ENCODE data around the gene GSTM2.

The GSTM2 gene

DNA sequence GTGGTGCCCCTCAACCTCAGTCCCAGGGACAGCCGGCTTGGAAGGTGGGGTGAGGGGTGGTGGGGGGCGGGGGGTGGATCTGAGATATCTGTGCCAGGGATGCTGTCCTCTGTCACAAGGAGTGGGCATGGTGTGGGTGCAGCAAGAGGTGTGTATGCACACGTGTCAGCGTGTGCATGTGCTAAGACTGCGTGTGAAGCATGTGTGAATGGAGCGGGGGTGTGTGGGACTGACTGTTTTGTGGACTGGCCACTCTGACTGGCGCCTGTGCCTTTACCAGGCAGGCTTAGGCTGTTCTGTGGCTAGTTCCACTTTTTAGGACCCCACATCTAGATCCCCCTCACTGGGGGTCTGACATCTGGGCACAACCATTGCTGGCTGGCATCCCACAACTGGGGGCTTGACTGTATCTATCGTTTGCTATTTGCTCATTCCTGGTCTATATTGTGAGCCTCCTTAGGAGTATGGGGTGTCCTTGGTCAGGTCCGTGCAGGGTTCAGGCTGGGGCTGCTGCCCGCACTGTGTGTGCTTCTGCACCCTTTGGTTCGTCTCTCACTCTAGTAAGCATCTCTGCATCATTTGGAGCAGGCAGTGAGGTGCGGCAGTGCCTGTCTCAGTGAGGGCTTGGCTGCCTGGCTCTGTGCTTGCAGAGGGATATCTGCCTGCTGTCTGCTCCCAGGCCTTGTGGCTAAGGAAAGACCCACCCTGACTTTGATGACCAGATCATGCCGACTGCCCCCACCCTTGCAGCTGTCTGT is 46.3 kb upstream of the GSTM2 start:
- H3K4me3 ChIP-seq (ENCODE audit: control insufficient read depth, low read depth, low read length): peak overlapping the region; percentile 91
- DNase-seq (ENCODE audit: low read depth): peak; percentile 40
- TF ChIP-seq, protein P1, sequence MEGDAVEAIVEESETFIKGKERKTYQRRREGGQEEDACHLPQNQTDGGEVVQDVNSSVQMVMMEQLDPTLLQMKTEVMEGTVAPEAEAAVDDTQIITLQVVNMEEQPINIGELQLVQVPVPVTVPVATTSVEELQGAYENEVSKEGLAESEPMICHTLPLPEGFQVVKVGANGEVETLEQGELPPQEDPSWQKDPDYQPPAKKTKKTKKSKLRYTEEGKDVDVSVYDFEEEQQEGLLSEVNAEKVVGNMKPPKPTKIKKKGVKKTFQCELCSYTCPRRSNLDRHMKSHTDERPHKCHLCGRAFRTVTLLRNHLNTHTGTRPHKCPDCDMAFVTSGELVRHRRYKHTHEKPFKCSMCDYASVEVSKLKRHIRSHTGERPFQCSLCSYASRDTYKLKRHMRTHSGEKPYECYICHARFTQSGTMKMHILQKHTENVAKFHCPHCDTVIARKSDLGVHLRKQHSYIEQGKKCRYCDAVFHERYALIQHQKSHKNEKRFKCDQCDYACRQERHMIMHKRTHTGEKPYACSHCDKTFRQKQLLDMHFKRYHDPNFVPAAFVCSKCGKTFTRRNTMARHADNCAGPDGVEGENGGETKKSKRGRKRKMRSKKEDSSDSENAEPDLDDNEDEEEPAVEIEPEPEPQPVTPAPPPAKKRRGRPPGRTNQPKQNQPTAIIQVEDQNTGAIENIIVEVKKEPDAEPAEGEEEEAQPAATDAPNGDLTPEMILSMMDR (conservative IDR thresholded peaks at IDR 0.05; ENCODE audit: control insufficient read depth, insufficient read depth, low read depth, low read length): no peak

DNA sequence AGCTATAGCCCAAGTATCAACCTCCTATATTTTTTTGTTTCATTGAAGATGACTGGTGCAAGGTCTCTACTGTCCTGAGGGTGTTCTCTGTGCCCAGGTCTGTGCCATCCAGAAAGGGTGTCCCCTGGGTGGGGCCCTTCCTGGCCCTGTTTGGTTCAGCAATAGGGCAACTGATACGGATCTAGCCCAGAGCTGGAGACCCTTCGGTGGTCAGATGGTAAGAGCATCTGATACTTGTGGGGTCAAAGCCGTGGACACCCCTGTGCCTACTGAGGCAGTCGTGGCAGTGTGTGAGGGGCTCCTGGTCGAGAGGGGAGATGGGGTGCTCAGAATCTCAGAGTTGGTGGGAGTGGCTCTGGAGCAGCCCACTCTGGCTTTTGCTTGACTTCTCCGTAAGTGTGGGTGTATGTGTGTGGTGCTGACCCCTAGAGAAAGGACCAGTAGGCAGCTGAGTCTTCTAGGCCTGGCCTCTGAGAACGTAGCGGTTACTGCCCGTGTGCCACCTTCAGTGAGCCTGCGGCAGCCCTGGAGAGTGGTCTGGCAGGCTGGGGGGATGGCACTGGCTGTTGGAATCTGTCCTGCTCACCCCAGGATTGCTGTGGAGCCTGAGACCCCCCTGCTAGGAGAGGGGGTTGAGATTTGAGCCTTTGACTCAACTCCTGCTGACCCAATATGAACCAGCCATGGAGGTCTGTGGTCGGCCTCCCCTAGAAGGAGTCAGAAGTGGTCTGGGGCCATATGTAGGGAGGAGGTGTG is 45.5 kb upstream of the GSTM2 start:
- H3K4me3 ChIP-seq (ENCODE audit: control insufficient read depth, low read depth, low read length): peak overlapping the region; percentile 5
- no peak for DNase-seq (ENCODE audit: low read depth)
- TF ChIP-seq, protein P1 (conservative IDR thresholded peaks at IDR 0.05; ENCODE audit: control insufficient read depth, insufficient read depth, low read depth, low read length): no peak

DNA sequence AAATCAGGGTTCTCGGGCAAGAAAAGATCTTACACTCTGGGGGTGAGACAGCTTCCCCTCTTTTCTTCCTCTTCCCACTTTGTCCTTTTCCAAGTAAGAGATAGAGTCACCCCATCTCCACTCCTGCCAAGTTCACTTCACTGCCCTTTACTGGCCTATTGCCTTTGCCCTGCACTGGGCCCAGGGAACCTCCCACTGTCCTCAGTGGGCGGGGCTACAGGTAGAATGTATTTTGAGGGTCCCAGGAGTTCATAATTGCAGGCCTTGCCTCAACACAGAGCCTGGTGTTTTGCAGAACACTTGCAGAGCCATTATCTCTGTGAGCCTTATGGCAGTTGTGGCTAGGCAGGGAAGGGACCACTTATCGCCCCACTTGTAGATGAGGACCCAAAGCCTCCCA is 45.0 kb upstream of the GSTM2 start:
- no peak overlapping the region for H3K4me3 ChIP-seq (ENCODE audit: control insufficient read depth, low read depth, low read length)
- TF ChIP-seq, protein P1 (conservative IDR thresholded peaks at IDR 0.05; ENCODE audit: control insufficient read depth, insufficient read depth, low read depth, low read length): no peak
- DNase-seq (ENCODE audit: low read depth): no peak

DNA sequence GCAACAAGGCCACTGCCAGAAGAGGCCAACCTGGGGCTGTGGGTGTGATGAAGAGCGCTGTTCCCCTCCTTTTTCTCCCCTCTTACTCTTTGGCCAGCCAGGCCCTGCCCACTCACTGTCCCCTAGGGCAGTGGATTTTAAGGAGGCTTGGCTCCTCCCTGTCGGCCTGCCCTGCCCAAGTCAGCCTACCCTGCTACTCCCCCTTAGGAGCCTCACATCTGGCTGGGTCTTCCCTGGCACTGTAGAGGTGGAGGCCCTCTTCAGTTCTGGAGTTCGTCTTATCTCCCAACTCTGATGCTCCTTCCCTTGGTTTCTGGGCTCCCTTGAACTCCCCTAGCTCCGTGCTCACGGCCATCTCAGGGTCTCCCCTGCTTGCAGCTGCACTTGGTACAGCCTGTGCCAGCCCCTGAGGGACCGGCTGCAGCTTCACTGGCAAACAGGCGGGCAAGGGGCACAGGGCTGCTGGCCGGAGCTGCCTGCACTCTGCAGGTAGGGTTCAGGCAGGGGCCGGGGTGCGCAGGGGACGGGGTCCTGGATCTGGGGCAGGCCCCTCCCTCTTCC is 44.2 kb upstream of the GSTM2 start:
- DNase-seq (ENCODE audit: low read depth): no peak
- TF ChIP-seq, protein P1 (conservative IDR thresholded peaks at IDR 0.05; ENCODE audit: control insufficient read depth, insufficient read depth, low read depth, low read length): no peak
- no peak overlapping the region for H3K4me3 ChIP-seq (ENCODE audit: control insufficient read depth, low read depth, low read length)

DNA sequence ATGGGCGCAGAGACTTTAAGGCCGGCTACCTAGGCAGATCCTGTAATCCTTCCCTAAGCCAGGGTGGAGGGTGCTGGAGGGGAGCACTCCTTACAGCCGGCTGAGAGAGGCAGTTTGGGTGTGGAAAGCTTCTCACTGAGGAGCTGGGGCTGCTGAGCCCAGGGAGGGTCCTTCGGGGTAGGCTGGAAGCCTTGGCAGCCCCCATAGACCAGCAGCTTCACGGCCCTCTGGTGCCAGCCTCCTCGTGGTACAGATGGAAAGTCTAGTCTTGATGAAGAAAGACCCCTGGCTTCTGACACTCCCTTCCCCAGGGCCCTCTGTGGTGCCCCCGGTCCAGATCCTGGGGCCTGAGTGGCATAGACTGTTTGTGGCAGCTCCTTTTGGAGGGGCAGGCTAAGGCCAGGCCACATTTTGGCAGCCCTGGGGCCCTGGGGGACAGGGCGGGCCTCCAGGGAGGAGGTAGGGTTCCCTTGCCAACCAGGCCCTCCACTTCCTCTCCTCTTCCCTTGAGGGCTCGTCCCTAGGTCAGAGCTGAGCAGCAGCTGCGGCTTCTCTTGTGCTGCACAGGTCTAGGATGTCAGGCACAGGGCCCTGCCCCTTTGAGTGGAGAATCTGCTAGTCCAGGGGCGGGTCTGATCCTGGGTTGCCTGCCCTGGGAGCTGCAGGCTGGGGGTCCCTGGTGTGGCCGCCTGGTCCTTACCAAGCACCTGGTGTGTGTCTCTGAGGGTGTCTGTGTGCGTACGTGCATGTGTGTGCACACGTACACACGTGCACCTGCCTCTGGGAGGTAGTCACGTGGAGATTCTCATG is 43.5 kb upstream of the GSTM2 start:
- DNase-seq (ENCODE audit: low read depth): no peak
- H3K4me3 ChIP-seq (ENCODE audit: control insufficient read depth, low read depth, low read length): no peak overlapping the region
- TF ChIP-seq, protein P1 (conservative IDR thresholded peaks at IDR 0.05; ENCODE audit: control insufficient read depth, insufficient read depth, low read depth, low read length): no peak

DNA sequence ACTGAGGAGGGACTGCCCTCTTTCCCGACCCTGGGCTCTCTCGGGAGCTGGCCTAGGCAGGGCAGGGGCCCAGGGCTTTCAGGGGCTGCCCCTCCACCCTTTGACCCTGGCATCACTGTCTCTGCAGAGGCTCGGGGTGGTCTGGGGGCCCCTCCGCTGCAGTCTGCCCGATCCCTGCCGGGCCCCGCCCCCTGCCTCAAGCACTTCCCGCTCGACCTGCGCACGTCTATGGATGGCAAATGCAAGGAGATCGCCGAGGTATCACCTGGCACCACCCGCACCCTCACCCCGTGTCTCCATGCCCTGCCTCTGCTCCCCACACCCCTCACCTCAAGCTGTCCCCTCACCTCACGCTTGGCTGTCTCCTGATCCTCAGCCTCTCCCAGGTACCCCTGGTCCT is 42.7 kb upstream of the GSTM2 start:
- no peak overlapping the region for H3K4me3 ChIP-seq (ENCODE audit: control insufficient read depth, low read depth, low read length)
- TF ChIP-seq, protein P1 (conservative IDR thresholded peaks at IDR 0.05; ENCODE audit: control insufficient read depth, insufficient read depth, low read depth, low read length): no peak
- no peak for DNase-seq (ENCODE audit: low read depth)
